B cell (primary cell): ENCODE measurements around the gene CCDC144A. TPM values are rescaled to one million over a fixed set of nuclear protein-coding genes. Genes with fewer than 3 reads are reported as not detected.
"Not testable (repeated sequence)": the region's sequence is repeated elsewhere in the genome, so short reads cannot be mapped to it uniquely, and the experiment has no call there.

ENCODE experiments used
- ATAC-seq: fragments of 200-7000 bp; cut with Tn5 transposase; one replicate; pipeline ENCODE4 v1.10.0; 2021; ENCODE audit warnings: low read depth, mild to moderate bottlenecking, moderate number of reproducible peaks, moderate library complexity
- CTCF ChIA-PET: fragments of 350-600 bp; sonication (Branson Sonifier 250); formaldehyde crosslinking; loops from one replicate; lab custom pipeline; 2021; ENCODE audit warnings: antibody characterized with exemption, inconsistent platforms; lab: Charles Lee
- POLR2A ChIA-PET: fragments of 350-600 bp; sonication (Branson Sonifier 250); formaldehyde crosslinking; loops from one replicate; lab custom pipeline; 2021; ENCODE audit warnings: antibody characterized with exemption; lab: Charles Lee
- DNase-seq: peaks from one replicate; pipeline ENCODE4 v3.0.0; 2013
- H2AFZ ChIP-seq: 2 replicates; pipeline ENCODE4 v1.6.1; 2012; ENCODE audit warnings: mild to moderate bottlenecking, low read depth, low read length; ENCODE audit not compliant: insufficient read depth, poor library complexity, severe bottlenecking
- H3K27ac ChIP-seq, 2 donors: 1 replicate in 1 of 2; 2 replicates in 1 of 2; pipeline ENCODE4 v1.5.1; 2012 to 2013; ENCODE audit warnings: low read length in 2 of 2, mild to moderate bottlenecking in 2 of 2, moderate library complexity in 1 of 2
- H3K27me3 ChIP-seq, 4 experiments: fragments of 200-600 bp in 1 of 4; sonication (generic) in 1 of 4; replicated peaks in 1 of 4; 1 replicate in 2 of 4; 2 replicates in 2 of 4; pipeline versions ENCODE4 v1.6.1 to v1.7.0; 2013 to 2016; ENCODE audit warnings: low read length in 3 of 4, mild to moderate bottlenecking in 2 of 4, mixed read lengths in 1 of 4, moderate library complexity in 1 of 4; ENCODE audit not compliant: insufficient read depth in 4 of 4, control insufficient read depth in 3 of 4; ENCODE audit errors: control extremely low read depth in 1 of 4
- H3K36me3 ChIP-seq, 2 experiments: replicated peaks in 1 of 2; 1 replicate in 1 of 2; 2 replicates in 1 of 2; pipeline versions ENCODE4 v1.6.1 to v1.7.1; 2013; ENCODE audit warnings: low read length in 1 of 2; ENCODE audit not compliant: insufficient read depth in 2 of 2, control insufficient read depth in 1 of 2; ENCODE audit errors: control extremely low read depth in 1 of 2, extremely low read depth in 1 of 2
- H3K4me1 ChIP-seq, 2 donors: fragments of 200-600 bp in 1 of 2; sonication (generic) in 1 of 2; 1 replicate in 1 of 2; 2 replicates in 1 of 2; pipeline versions ENCODE4 v1.5.1 to v1.6.1; 2013 to 2017; ENCODE audit warnings: low read length in 2 of 2; ENCODE audit not compliant: control insufficient read depth in 2 of 2, insufficient read depth in 2 of 2
- H3K4me2 ChIP-seq: replicated peaks from 2 replicates; pipeline ENCODE3; 2012; ENCODE audit warnings: mild to moderate bottlenecking, low read depth, low read length; ENCODE audit not compliant: poor library complexity, severe bottlenecking
- H3K4me3 ChIP-seq, 5 experiments: fragments of 200-600 bp in 1 of 5; sonication (generic) in 1 of 5; 1 replicate in 3 of 5; 2 replicates in 2 of 5; pipeline versions ENCODE4 v1.5.1 to v1.7.0; 2011 to 2016; ENCODE audit warnings: low read length in 4 of 5, mild to moderate bottlenecking in 4 of 5, low read depth in 2 of 5, control low read depth in 1 of 5, moderate library complexity in 1 of 5; ENCODE audit not compliant: insufficient read depth in 1 of 5; ENCODE audit errors: control extremely low read depth in 1 of 5, extremely low read depth in 1 of 5
- H3K79me2 ChIP-seq: fragments of 200-600 bp; sonication (generic); one replicate; pipeline ENCODE4 v1.6.0; 2016; ENCODE audit warnings: low read length; ENCODE audit not compliant: control insufficient read depth, insufficient read depth
- H3K9ac ChIP-seq: fragments of 200-600 bp; sonication (generic); 2 replicates; pipeline ENCODE4 v1.6.1; 2017; ENCODE audit warnings: mild to moderate bottlenecking, low read length, moderate library complexity
- H3K9me3 ChIP-seq, 3 donors: one replicate each; pipeline versions ENCODE4 v1.6.1 to v1.7.1; 2013; ENCODE audit warnings: low read length in 2 of 3; ENCODE audit not compliant: control insufficient read depth in 2 of 3, insufficient read depth in 1 of 3; ENCODE audit errors: control extremely low read depth in 1 of 3
- H4K20me1 ChIP-seq: 2 replicates; pipeline ENCODE4 v1.6.0; 2012; ENCODE audit warnings: mild to moderate bottlenecking, low read length; ENCODE audit not compliant: insufficient read depth, control insufficient read depth, poor library complexity, severe bottlenecking
- H3K27ac Mint-ChIP-seq: one replicate; pipeline ENCODE4 v1.8.0; 2021; ENCODE audit warnings: mixed read lengths
- H3K27me3 Mint-ChIP-seq: one replicate; pipeline ENCODE4 v1.8.0; 2021; ENCODE audit warnings: mixed read lengths
- H3K4me1 Mint-ChIP-seq: one replicate; pipeline ENCODE4 v1.8.0; 2021; ENCODE audit warnings: mixed read lengths
- H3K4me3 Mint-ChIP-seq: one replicate; pipeline ENCODE4 v1.8.0; 2021; ENCODE audit warnings: mixed read lengths
- H3K9me3 Mint-ChIP-seq: one replicate; pipeline ENCODE4 v1.8.0; 2022; ENCODE audit warnings: mixed read lengths; ENCODE audit not compliant: insufficient read depth
- EZH2 ChIP-seq: IDR thresholded peaks from 2 replicates; pipeline ENCODE4 v1.6.1; 2012; ENCODE audit warnings: borderline replicate concordance, low read depth, mild to moderate bottlenecking, moderate library complexity, low read length; ENCODE audit not compliant: insufficient read depth, poor library complexity, severe bottlenecking
- WGBS: methylation state at CpG from one replicate; pipeline ENCODE4 v1.1.5; 2013; ENCODE audit warnings: missing lambda C conversion rate; ENCODE audit not compliant: insufficient coverage; 5-methylcytosine and 5-hydroxymethylcytosine counted together
- intact Hi-C: fragments of 100-400 bp; cut with micrococcal nuclease; formaldehyde crosslinking; loops from one replicate; pipeline ENCODE4 v1.10.0; 2022
- polyA plus RNA-seq: library from polyadenylated mRNA; depleted of rRNA; stranded (reverse); fragments of >200 nt; gene quantifications from 2 replicates; pipeline ENCODE4 v1.2.3, GENCODE V29; 2012
- total RNA-seq, 2 donors: library from RNA; stranded (reverse); fragments of 120-200 nt in 1 of 2; gene quantifications; 1 replicate in 1 of 2; 2 replicates in 1 of 2; pipeline versions ENCODE4 v1.2.3 to v1.2.4, GENCODE V29; 2013 to 2022
- TF ChIP-seq, protein P1 (sequence below): fragments of 200-600 bp; IDR thresholded peaks from one replicate; pipeline ENCODE4 v1.8.0; 2022; ENCODE audit warnings: antibody characterized with exemption, mild to moderate bottlenecking

CCDC144A gene
- total and polyA plus RNA-seq, 2 donors (not counting 1 experiment from before 2014, with no cell fraction given), result 4.8 TPM; not detected in 1

DNA sequence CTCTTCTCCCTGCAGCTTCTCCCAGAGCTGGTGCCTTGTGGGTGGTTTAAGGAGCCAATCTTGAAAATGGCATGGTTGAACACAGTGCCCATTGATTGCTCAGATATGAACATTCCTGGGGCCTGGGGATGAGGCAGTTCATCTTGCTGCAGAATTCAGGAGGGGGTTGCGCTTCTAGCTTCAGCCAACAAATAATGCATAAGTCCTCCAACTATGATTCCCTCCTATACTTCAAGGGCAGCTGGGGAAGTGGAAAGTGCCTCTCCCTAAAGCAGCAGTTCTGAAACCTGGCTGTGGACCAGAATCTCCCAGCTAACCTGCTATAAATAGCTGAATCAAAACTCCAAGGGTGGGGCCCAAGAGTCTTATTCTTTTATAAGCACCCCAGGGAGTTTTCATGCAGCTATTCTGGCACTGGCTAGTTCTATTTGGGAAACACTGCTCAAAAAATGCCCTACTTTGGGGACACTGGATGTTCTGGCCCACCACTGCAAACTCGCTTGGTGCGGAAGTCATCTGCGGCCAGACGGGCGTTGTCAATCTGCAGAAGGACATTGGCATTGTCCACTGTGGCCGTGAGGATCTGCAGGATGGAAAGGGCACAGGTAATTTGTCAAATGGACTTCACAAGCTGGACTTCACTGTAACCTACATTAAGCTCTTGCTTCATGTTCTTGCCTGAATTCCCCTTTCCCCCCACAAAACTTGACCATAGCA lies 130.3 kb downstream of the CCDC144A start:
- H3K36me3 ChIP-seq, result no peaks in the 10 kb centered on the region
- H3K4me1 Mint-ChIP-seq, result no peaks in the 10 kb centered on the region
- peaks cover 0 to 3% (median 0%) of the 10 kb centered on the region in 4 experiments for H3K27me3 ChIP-seq
- no peak overlapping the region for H2AFZ ChIP-seq
- H3K27me3 Mint-ChIP-seq, result peaks cover 43% of the 10 kb centered on the region
- H3K4me2 ChIP-seq, result no peak overlapping the region
- no peaks in the 10 kb centered on the region for H3K79me2 ChIP-seq
- TF ChIP-seq EZH2, result no peak
- TF ChIP-seq, protein P1, sequence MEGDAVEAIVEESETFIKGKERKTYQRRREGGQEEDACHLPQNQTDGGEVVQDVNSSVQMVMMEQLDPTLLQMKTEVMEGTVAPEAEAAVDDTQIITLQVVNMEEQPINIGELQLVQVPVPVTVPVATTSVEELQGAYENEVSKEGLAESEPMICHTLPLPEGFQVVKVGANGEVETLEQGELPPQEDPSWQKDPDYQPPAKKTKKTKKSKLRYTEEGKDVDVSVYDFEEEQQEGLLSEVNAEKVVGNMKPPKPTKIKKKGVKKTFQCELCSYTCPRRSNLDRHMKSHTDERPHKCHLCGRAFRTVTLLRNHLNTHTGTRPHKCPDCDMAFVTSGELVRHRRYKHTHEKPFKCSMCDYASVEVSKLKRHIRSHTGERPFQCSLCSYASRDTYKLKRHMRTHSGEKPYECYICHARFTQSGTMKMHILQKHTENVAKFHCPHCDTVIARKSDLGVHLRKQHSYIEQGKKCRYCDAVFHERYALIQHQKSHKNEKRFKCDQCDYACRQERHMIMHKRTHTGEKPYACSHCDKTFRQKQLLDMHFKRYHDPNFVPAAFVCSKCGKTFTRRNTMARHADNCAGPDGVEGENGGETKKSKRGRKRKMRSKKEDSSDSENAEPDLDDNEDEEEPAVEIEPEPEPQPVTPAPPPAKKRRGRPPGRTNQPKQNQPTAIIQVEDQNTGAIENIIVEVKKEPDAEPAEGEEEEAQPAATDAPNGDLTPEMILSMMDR, result no peak
- DNase-seq (no peak), ATAC-seq (no peak)
- no peaks in the 10 kb centered on the region for H3K4me1 ChIP-seq
- 72% methylated on average over 6 of the region's 7 CpGs for WGBS
- no peak overlapping the region for H3K4me3 Mint-ChIP-seq
- intact Hi-C loops, result no loop called here
- H3K9ac ChIP-seq, result no peak overlapping the region
- no peaks in the 10 kb centered on the region for H3K9me3 Mint-ChIP-seq
- no peak overlapping the region for H3K4me3 ChIP-seq
- H3K27ac Mint-ChIP-seq, result no peak overlapping the region
- CTCF ChIA-PET, result no interaction called here
- no peaks in the 10 kb centered on the region for H4K20me1 ChIP-seq
- POLR2A ChIA-PET, result no interaction called here
- H3K27ac ChIP-seq, result no peak overlapping the region
- no peaks in the 10 kb centered on the region for H3K9me3 ChIP-seq

DNA sequence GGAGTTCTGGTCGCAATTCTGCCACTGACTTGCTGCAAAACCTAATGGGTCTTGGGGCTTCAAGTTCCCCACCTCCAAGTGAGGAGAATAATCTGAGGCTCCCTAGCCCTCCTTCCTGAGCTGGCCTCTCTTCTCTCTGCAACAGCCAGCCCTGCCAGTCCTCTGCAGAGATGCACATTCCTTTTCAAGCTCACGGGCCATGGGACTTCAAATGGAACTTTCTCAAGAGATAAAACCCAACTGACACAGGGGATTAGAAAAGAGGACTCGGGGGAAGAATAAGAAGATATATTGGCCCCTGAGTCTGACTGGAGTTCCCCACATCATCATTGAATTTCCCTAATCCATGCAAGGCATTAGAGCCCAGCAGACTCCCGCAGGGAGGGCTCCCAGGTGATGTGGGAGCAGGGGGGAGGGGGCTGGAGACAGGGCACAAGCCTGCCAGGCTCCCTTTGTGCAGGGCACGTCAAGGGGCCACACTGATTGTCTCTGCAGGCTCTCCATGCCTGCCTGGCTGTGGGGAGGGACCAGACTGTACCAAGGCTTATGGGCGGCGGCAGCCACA lies 131.0 kb downstream of the CCDC144A start:
- Histone ChIP-seq H3K4me2 (no peak overlapping the region), H3K9ac (no peak overlapping the region), H2AFZ (no peak overlapping the region), H3K27me3 (peaks cover 0 to 3% (median 0%) of the 10 kb centered on the region in 4 experiments), H3K27ac (no peak overlapping the region), H4K20me1 (no peaks in the 10 kb centered on the region), H3K4me1 (no peaks in the 10 kb centered on the region), H3K36me3 (no peaks in the 10 kb centered on the region), H3K9me3 (no peaks in the 10 kb centered on the region), H3K79me2 (no peaks in the 10 kb centered on the region), H3K4me3 (no peak overlapping the region)
- H3K9me3 Mint-ChIP-seq, result no peaks in the 10 kb centered on the region
- POLR2A ChIA-PET, result no interaction called here
- DNase-seq, result no peak
- TF ChIP-seq EZH2, result no peak
- TF ChIP-seq, protein P1, result no peak
- H3K27ac Mint-ChIP-seq, result no peak overlapping the region
- peaks cover 43% of the 10 kb centered on the region for H3K27me3 Mint-ChIP-seq
- 100% methylated on average over 1 of the region's 7 CpGs for WGBS
- H3K4me1 Mint-ChIP-seq, result no peaks in the 10 kb centered on the region
- H3K4me3 Mint-ChIP-seq, result no peak overlapping the region
- intact Hi-C loops, result no loop called here
- CTCF ChIA-PET, result no interaction called here
- no peak for ATAC-seq

DNA sequence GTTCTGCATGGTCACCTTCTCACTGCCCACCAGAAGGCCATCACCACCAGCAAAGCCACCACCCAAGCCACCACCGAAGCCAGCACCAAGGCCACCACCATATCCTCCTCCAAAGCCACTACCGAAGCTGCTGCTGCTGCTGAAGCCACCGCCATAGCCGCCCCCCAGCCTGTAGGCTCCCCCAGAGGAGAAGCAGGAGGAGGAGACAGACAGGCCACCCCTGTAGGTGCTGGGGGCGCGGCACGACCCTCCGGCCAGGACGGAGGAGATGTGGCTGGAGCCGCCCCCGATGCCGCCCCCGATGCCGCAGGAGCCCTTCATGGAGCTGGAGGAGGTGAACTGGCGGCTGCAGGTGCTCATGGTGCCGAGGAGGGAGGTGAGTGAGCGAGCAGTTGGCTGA lies 132.1 kb downstream of the CCDC144A start:
- H3K27ac ChIP-seq, H3K36me3 ChIP-seq, H3K4me3 ChIP-seq, H3K9me3 ChIP-seq, H3K4me1 ChIP-seq, H3K79me2 ChIP-seq, H3K4me2 ChIP-seq, H3K27me3 ChIP-seq, H4K20me1 ChIP-seq, DNase-seq, POLR2A ChIA-PET, H3K4me1 Mint-ChIP-seq, H3K4me3 Mint-ChIP-seq, H3K27ac Mint-ChIP-seq, H2AFZ ChIP-seq, H3K9ac ChIP-seq, CTCF ChIA-PET, H3K9me3 Mint-ChIP-seq, intact Hi-C loops, ATAC-seq: not testable (repeated sequence)
- WGBS, result 75% methylated on average over 4 of the region's 17 CpGs
- peaks cover 42% of the 10 kb centered on the region for H3K27me3 Mint-ChIP-seq
